Measurements from ENCODE around the gene WNT4. TPM values are rescaled to one million over a fixed set of nuclear protein-coding genes. Genes with fewer than 3 reads are reported as not detected.

The WNT4 gene
- total RNA-seq, 1 donor from 2014 or later = 0.05 TPM

DNA sequence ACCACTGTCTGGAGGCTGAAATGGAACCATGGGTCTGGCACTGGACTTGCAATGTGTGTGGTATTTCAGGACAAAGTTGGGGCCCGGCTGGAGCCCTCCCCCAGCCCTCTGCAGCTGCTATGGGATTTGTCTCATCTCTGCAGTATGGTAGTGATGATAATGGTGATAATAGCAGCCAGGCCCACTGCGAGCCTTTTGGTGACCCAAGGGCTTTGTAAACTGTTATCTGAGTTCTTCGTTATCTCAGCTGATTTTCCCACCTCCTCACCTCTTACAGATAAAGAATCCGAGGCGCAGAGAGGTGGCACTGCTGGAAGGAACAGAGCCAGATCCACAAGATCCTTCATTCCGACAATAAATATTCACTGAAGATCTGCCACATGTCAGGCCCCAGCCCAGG is 11.7 kb upstream of the WNT4 start:
- no peak for DNase-seq (ENCODE audit: low spot score)
- Mint-ChIP-seq H3K27ac (ENCODE audit: unreplicated experiment) (no peak overlapping the region), H3K27me3 (ENCODE audit: low read depth) (peaks cover 16% of the 10 kb centered on the region), H3K4me3 (ENCODE audit: unreplicated experiment) (no peak overlapping the region), H3K4me1 (ENCODE audit: low read depth) (no peaks in the 10 kb centered on the region), H3K9me3 (ENCODE audit: low read depth) (no peaks in the 10 kb centered on the region), H3K36me3 (ENCODE audit: low read depth) (peaks cover 1% of the 10 kb centered on the region)
- TF ChIP-seq, protein P1, sequence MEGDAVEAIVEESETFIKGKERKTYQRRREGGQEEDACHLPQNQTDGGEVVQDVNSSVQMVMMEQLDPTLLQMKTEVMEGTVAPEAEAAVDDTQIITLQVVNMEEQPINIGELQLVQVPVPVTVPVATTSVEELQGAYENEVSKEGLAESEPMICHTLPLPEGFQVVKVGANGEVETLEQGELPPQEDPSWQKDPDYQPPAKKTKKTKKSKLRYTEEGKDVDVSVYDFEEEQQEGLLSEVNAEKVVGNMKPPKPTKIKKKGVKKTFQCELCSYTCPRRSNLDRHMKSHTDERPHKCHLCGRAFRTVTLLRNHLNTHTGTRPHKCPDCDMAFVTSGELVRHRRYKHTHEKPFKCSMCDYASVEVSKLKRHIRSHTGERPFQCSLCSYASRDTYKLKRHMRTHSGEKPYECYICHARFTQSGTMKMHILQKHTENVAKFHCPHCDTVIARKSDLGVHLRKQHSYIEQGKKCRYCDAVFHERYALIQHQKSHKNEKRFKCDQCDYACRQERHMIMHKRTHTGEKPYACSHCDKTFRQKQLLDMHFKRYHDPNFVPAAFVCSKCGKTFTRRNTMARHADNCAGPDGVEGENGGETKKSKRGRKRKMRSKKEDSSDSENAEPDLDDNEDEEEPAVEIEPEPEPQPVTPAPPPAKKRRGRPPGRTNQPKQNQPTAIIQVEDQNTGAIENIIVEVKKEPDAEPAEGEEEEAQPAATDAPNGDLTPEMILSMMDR (IDR thresholded peaks at IDR 0.05) = no peak

DNA sequence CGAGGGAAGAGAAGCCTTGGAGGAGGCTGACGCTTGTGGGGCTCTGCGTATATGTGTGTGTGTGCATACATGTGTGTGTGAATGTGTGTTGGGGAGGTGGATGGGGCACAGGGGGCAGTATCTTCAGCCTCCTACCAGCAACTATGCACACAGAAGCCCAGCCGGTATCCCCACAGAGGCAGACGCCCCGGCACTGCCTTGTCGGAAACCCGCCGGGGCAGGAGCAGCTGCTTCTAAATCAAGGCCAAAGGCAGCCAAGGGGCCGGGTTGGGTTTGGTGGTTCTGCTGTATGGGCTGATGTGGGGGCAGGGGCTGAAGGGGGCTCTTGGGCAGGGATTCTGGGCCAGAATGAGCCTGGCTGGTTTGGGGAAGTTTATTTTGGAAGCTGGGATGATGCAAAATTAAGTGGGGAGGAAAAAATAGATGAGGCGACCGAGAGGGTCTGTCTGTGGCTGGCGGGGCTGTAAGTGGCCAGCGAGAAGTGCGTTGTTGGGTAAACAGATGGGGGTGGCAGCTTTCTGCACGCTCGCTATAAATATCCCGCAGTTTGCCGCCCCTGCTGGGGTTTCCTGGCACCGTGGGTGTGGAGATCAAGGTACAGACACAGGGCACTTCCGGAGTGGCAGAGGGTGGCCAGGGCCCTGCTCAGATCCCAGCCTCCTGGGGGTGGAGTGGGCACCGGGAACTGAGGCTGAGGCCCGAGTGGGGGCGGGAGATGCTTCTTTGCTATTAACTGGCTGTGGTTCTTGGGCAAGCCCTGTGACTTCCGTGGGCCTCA is 11.0 kb upstream of the WNT4 start:
- H3K4me3 Mint-ChIP-seq (ENCODE audit: unreplicated experiment) = no peak overlapping the region
- H3K9me3 Mint-ChIP-seq (ENCODE audit: low read depth) = no peaks in the 10 kb centered on the region
- DNase-seq (ENCODE audit: low spot score) = no peak
- no peaks in the 10 kb centered on the region for H3K4me1 Mint-ChIP-seq (ENCODE audit: low read depth)
- H3K36me3 Mint-ChIP-seq (ENCODE audit: low read depth) = peaks cover 1% of the 10 kb centered on the region
- peaks cover 16% of the 10 kb centered on the region for H3K27me3 Mint-ChIP-seq (ENCODE audit: low read depth)
- TF ChIP-seq, protein P1 (IDR thresholded peaks at IDR 0.05) = no peak
- no peak overlapping the region for H3K27ac Mint-ChIP-seq (ENCODE audit: unreplicated experiment)

GRCh38 chr1:22150923-22151322 is 8.0 kb upstream of the WNT4 start:
- Mint-ChIP-seq H3K9me3 (ENCODE audit: low read depth) (no peaks in the 10 kb centered on the region), H3K36me3 (ENCODE audit: low read depth) (peaks cover 1% of the 10 kb centered on the region), H3K4me1 (ENCODE audit: low read depth) (no peaks in the 10 kb centered on the region), H3K4me3 (ENCODE audit: unreplicated experiment) (no peak overlapping the region), H3K27me3 (ENCODE audit: low read depth) (peaks cover 20% of the 10 kb centered on the region), H3K27ac (ENCODE audit: unreplicated experiment) (no peak overlapping the region)
- DNase-seq (ENCODE audit: low spot score) = no peak
- TF ChIP-seq, protein P1 (IDR thresholded peaks at IDR 0.05) = no peak

GRCh38 chr1:22142315-22143064 is 407 bp downstream of the WNT4 start:
- no peaks in the 10 kb centered on the region for H3K36me3 Mint-ChIP-seq (ENCODE audit: low read depth)
- TF ChIP-seq, protein P1 (IDR thresholded peaks at IDR 0.05) = no peak
- H3K4me3 Mint-ChIP-seq (ENCODE audit: unreplicated experiment) = no peak overlapping the region
- DNase-seq (ENCODE audit: low spot score) = no peak
- H3K27me3 Mint-ChIP-seq (ENCODE audit: low read depth) = peaks cover 24% of the 10 kb centered on the region
- H3K27ac Mint-ChIP-seq (ENCODE audit: unreplicated experiment) = no peak overlapping the region
- peaks cover 11% of the 10 kb centered on the region for H3K4me1 Mint-ChIP-seq (ENCODE audit: low read depth)
- H3K9me3 Mint-ChIP-seq (ENCODE audit: low read depth) = no peaks in the 10 kb centered on the region

- no peak for DNase-seq (ENCODE audit: low spot score)
- Mint-ChIP-seq H3K4me1 (ENCODE audit: low read depth) (peaks cover 11% of the 10 kb centered on the region), H3K4me3 (ENCODE audit: unreplicated experiment) (no peak overlapping the region), H3K9me3 (ENCODE audit: low read depth) (no peaks in the 10 kb centered on the region), H3K36me3 (ENCODE audit: low read depth) (no peaks in the 10 kb centered on the region), H3K27me3 (ENCODE audit: low read depth) (peaks cover 24% of the 10 kb centered on the region), H3K27ac (ENCODE audit: unreplicated experiment) (no peak overlapping the region)
- TF ChIP-seq, protein P1 (IDR thresholded peaks at IDR 0.05) = no peak
Measured at GRCh38 chr1:22141554-22142314, 1.2 kb downstream of the WNT4 start.
